ENCODE results near the gene DOCK7. TPM values are rescaled to one million over a fixed set of nuclear protein-coding genes. Genes with fewer than 3 reads are reported as not detected.

Gene DOCK7
- total RNA-seq, 4 donors from 2014 or later, result 34.1 to 47.7 (median 42.1) TPM

DNA sequence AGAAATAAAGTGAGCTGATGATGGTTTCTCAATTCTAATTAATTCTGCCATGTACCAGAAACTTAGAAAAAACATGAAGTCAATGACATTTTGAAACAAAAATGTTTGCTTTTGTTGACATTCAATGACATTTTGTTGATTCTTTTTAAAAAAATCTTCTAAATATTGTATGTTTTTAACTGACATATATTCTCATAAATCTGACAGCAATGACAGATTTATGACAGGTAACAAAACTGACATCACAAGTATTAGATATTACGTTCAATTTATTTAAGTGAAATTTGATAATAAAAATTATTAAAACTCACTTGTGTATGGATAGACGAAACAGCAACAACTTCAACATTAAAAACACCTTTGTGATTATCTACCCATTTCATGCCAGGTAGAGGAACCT, 126.9 kb downstream of the DOCK7 start:
- DNase-seq, result no peak
- no peaks in the 10 kb centered on the region for H3K4me1 ChIP-seq
- H3K4me3 ChIP-seq (replicated peaks in 1 of 3), result no peak overlapping the region
- intact Hi-C loops (cut with DNase I), result no loop called here
- 94 to 96% methylated on average over 2 of the region's 2 CpGs for WGBS, 2 donors
- no peaks in the 10 kb centered on the region for H3K27me3 ChIP-seq
- H3K36me3 ChIP-seq, result no peaks in the 10 kb centered on the region
- H3K9me3 ChIP-seq, result no peaks in the 10 kb centered on the region
- no peak overlapping the region for H3K27ac ChIP-seq
- TF ChIP-seq, protein P1, sequence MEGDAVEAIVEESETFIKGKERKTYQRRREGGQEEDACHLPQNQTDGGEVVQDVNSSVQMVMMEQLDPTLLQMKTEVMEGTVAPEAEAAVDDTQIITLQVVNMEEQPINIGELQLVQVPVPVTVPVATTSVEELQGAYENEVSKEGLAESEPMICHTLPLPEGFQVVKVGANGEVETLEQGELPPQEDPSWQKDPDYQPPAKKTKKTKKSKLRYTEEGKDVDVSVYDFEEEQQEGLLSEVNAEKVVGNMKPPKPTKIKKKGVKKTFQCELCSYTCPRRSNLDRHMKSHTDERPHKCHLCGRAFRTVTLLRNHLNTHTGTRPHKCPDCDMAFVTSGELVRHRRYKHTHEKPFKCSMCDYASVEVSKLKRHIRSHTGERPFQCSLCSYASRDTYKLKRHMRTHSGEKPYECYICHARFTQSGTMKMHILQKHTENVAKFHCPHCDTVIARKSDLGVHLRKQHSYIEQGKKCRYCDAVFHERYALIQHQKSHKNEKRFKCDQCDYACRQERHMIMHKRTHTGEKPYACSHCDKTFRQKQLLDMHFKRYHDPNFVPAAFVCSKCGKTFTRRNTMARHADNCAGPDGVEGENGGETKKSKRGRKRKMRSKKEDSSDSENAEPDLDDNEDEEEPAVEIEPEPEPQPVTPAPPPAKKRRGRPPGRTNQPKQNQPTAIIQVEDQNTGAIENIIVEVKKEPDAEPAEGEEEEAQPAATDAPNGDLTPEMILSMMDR (IDR thresholded peaks at IDR 0.05), result no peak
- TF ChIP-seq POLR2A (IDR thresholded peaks at IDR 0.05), result no peak

- TF ChIP-seq POLR2A (IDR thresholded peaks at IDR 0.05), result no peak
- TF ChIP-seq, protein P1 (IDR thresholded peaks at IDR 0.05), result no peak
- intact Hi-C loops (cut with DNase I), result no loop called here
- Histone ChIP-seq H3K9me3 (no peaks in the 10 kb centered on the region), H3K4me3 (replicated peaks in 1 of 3) (no peak overlapping the region), H3K36me3 (no peaks in the 10 kb centered on the region), H3K4me1 (no peaks in the 10 kb centered on the region), H3K27ac (no peak overlapping the region), H3K27me3 (no peaks in the 10 kb centered on the region)
- DNase-seq, result no peak
- 95 to 98% methylated on average over 2 of the region's 2 CpGs for WGBS, 2 donors
Measured at GRCh38 chr1:62544570-62544969, 143.6 kb downstream of the DOCK7 start.

GRCh38 chr1:62541048-62541447, 147.1 kb downstream of the DOCK7 start:
- H3K4me1 ChIP-seq, result no peaks in the 10 kb centered on the region
- no peak overlapping the region for H3K4me3 ChIP-seq (replicated peaks in 1 of 3)
- WGBS, 2 donors, result 86 to 87% methylated on average over 2 of the region's 2 CpGs
- H3K36me3 ChIP-seq, result peaks cover 0 to 11% of the 10 kb centered on the region in 2 donors
- H3K9me3 ChIP-seq, result no peaks in the 10 kb centered on the region
- DNase-seq, result no peak
- H3K27ac ChIP-seq, result no peak overlapping the region
- no peak for TF ChIP-seq POLR2A (IDR thresholded peaks at IDR 0.05)
- TF ChIP-seq, protein P1 (IDR thresholded peaks at IDR 0.05), result no peak
- intact Hi-C loops (cut with DNase I), result no loop called here
- no peaks in the 10 kb centered on the region for H3K27me3 ChIP-seq

- Histone ChIP-seq H3K27me3 (no peaks in the 10 kb centered on the region), H3K4me1 (no peaks in the 10 kb centered on the region), H3K36me3 (peaks cover 0 to 11% of the 10 kb centered on the region in 2 donors), H3K27ac (no peak overlapping the region), H3K9me3 (no peaks in the 10 kb centered on the region), H3K4me3 (replicated peaks in 1 of 3) (no peak overlapping the region)
- DNase-seq, result no peak
- TF ChIP-seq, protein P1 (IDR thresholded peaks at IDR 0.05), result no peak
- TF ChIP-seq POLR2A (IDR thresholded peaks at IDR 0.05), result no peak
- intact Hi-C loops (cut with DNase I), result loop anchor here (10.0 kb wide), 1 partner anchor 196 kb away; no protein-coding TSS in a partner anchor
- WGBS, 2 donors, result 87 to 89% methylated on average over 2 of the region's 2 CpGs
Measured at GRCh38 chr1:62539028-62539447, 149.1 kb downstream of the DOCK7 start.

GRCh38 chr1:62536865-62537264, 151.3 kb downstream of the DOCK7 start:
- H3K4me1 ChIP-seq, result no peaks in the 10 kb centered on the region
- TF ChIP-seq POLR2A (IDR thresholded peaks at IDR 0.05), result no peak
- TF ChIP-seq, protein P1 (IDR thresholded peaks at IDR 0.05), result no peak
- H3K27ac ChIP-seq, result no peak overlapping the region
- H3K9me3 ChIP-seq, result no peaks in the 10 kb centered on the region
- H3K36me3 ChIP-seq, result peaks cover 0 to 14% of the 10 kb centered on the region in 2 donors
- H3K4me3 ChIP-seq (replicated peaks in 1 of 3), result no peak overlapping the region
- no peak for DNase-seq
- intact Hi-C loops (cut with DNase I), result loop anchor here (10.0 kb wide), 1 partner anchor 198 kb away; no protein-coding TSS in a partner anchor
- no peaks in the 10 kb centered on the region for H3K27me3 ChIP-seq
